ENCODE measurements around the gene ENAH.

The ENAH gene

DNA sequence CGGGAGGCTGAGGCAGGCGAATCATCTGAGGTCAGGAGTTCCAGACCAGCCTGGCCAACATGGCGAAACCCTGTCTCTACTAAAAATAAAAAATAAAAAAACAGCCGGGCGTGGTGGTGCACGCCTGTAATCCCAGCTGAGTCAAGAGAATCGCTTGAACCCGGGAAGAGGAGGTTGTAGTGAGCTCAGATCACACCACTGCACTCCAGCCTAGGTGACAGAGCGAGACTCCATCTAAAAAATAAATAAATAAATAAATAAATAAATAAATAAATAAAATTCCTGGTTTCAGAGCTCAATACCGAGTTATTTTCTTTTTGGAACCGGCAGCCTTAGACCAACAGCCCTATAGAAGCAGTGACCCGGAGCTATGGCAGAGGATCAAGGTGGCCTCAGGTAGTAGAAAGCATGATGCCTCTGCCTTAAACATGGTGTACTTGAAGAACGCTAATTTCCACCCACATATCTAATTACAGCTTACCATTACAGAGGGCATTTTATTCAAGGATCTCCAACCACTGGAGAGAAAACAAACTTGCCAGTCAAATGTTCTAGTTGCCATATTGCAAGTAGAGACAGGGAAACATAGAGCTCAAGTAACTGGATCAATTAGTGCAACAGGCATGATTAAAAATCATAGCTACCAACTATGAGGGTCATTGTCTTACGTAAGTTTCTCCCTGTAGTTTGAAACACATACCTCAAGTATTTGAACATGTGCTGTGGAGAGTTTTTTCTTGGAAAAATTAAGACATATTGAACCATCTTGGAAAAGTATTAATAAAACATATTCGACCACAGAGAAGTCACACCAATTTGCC, 2.0 kb upstream of the ENAH start:
- Histone ChIP-seq H3K36me3 (ENCODE audit: insufficient read depth, low read length) (no peaks in the 10 kb centered on the region), H3K9ac (ENCODE audit: insufficient read length) (no peak overlapping the region), H3K9me3 (ENCODE audit: low read depth, low read length) (no peaks in the 10 kb centered on the region), H3K27ac (peak overlapping the region; percentile 68), H3K4me3 (no peak overlapping the region)
- no peak for DNase-seq (ENCODE audit: low read depth, low spot score)
- no peak for TF ChIP-seq EZH2 (IDR thresholded peaks at IDR 0.05)
- TF ChIP-seq FOXP2 (optimal IDR thresholded peaks at IDR 0.05; ENCODE audit: control extremely low read depth, extremely low read length, insufficient read depth): no peak
- TF ChIP-seq POLR2AphosphoS5 (IDR thresholded peaks at IDR 0.05; ENCODE audit: borderline replicate concordance, low read depth, low read length): no peak

DNA sequence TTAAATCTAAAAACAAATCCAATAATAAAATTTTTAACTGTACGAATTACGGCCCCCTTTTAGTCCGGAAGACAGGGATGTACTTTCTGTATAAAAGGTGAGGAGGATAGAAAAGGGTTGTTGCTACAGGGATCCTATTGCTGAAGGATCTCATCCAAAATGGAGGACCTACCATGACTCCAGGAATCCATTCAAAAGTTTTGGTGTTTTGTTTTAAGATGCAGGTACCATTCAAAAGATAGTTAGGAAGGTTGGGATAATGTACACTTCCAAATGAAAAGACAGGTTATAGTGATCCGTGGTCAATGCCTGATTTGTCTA, 1.3 kb upstream of the ENAH start:
- DNase-seq (ENCODE audit: low read depth, low spot score): no peak
- Histone ChIP-seq H3K4me3 (peak overlapping the region; percentile 98), H3K9me3 (ENCODE audit: low read depth, low read length) (no peaks in the 10 kb centered on the region), H3K27ac (peak overlapping the region; percentile 53; the same call in 1 of the 2 replicates), H3K9ac (ENCODE audit: insufficient read length) (peak overlapping the region; percentile 75), H3K36me3 (ENCODE audit: insufficient read depth, low read length) (no peaks in the 10 kb centered on the region)
- TF ChIP-seq EZH2 (IDR thresholded peaks at IDR 0.05) (no peak), FOXP2 (optimal IDR thresholded peaks at IDR 0.05; ENCODE audit: control extremely low read depth, extremely low read length, insufficient read depth) (no peak), POLR2AphosphoS5 (IDR thresholded peaks at IDR 0.05; ENCODE audit: borderline replicate concordance, low read depth, low read length) (no peak)

DNA sequence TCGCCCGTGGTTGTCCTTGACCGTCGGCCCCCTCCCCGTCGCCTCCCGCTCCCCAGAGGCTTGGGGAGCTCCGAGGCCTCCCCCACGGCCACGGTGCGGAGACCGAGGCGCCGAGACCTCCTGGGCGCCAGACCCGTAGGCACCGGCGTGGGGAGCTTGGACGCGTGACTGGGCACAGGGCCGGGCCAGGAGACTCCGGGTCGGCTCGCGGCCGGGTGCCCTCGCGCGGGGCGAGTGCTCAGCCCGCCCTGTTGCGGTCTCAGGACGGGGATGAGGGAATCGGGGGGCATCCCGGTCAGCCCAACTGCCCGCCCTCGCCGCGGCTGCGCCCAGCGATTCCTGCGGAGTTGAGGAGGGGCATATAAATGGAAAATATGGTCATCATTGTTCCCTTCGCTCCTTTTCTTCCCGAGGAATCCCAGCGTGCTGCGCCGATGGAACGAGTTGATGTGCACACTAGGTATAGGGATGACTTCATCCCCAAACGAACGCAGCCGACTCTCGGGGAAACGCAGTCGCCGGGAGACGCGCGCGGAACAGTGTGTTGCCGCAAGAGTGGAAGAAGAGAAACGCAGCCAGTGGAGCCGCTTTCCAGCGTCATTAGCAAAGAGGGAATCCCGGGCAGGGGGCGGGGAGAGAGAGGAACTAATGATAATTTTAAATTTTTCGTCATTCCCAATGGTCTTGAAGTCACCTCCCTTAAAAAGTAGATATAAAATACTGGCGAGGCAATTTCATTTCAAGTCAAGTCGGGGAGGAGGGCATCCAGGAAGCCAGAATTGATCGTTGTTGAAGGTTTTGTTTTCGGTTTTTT, 747 bp upstream of the ENAH start:
- TF ChIP-seq POLR2AphosphoS5 (IDR thresholded peaks at IDR 0.05; ENCODE audit: borderline replicate concordance, low read depth, low read length) (peak; percentile 53; the same call in 1 of the 2 replicates), EZH2 (IDR thresholded peaks at IDR 0.05) (no peak), FOXP2 (optimal IDR thresholded peaks at IDR 0.05; ENCODE audit: control extremely low read depth, extremely low read length, insufficient read depth) (no peak)
- DNase-seq (ENCODE audit: low read depth, low spot score): no peak
- peak overlapping the region; percentile 53 for H3K27ac ChIP-seq
- H3K36me3 ChIP-seq (ENCODE audit: insufficient read depth, low read length): no peaks in the 10 kb centered on the region
- H3K9me3 ChIP-seq (ENCODE audit: low read depth, low read length): no peaks in the 10 kb centered on the region
- H3K4me3 ChIP-seq: peak overlapping the region; percentile 98
- H3K9ac ChIP-seq (ENCODE audit: insufficient read length): peak overlapping the region; percentile 75

DNA sequence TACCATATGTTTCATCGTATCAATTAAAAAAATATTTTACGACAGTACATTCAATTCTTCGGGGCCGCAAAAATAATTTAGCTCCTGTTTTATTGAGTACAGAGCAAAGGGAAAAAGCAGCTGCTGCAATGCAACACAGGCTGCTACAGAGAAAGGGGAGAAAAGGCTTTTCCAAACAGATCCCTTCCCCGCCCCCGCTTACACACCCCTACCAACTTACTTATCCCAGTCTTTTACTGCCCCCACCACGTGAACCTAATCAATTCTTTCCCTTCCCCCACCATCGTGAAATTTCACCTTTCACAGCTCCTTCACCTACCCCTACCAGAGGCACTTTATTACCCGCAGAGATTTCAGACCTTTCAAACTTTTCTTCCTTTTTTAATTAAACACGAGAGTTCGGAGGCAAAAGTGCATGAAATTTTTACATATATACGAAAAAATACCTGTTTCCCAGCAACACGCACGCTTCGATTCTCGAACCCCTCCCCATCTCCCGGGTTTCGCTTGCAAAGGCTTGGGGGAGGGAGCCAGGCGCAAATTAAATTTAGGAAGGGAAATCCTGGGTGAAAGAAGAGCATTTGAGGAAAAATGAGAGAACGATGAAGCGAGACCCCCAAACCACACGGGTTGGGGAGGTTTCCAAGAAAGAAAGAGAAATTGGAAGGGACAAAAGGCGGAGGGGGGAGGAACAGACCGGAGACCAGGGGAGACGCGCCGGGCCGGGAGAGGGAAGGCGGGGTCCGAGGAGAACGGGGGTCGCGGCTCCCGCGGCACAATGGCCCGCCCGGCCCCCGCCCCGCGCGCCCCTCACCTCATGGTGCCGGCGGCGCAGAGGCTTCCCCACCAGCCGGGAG, 823 bp downstream of the ENAH start:
- TF ChIP-seq POLR2AphosphoS5 (IDR thresholded peaks at IDR 0.05; ENCODE audit: borderline replicate concordance, low read depth, low read length): no peak
- TF ChIP-seq EZH2 (IDR thresholded peaks at IDR 0.05): no peak
- no peak for TF ChIP-seq FOXP2 (optimal IDR thresholded peaks at IDR 0.05; ENCODE audit: control extremely low read depth, extremely low read length, insufficient read depth)
- Histone ChIP-seq H3K27ac (peak overlapping the region; percentile 69), H3K9me3 (ENCODE audit: low read depth, low read length) (peaks cover 3% of the 10 kb centered on the region; the same call in 1 of the 2 replicates), H3K36me3 (ENCODE audit: insufficient read depth, low read length) (no peaks in the 10 kb centered on the region; the same call in 1 of the 2 replicates), H3K4me3 (peak overlapping the region; percentile 98), H3K9ac (ENCODE audit: insufficient read length) (peak overlapping the region; percentile 85)
- DNase-seq (ENCODE audit: low read depth, low spot score): no peak

DNA sequence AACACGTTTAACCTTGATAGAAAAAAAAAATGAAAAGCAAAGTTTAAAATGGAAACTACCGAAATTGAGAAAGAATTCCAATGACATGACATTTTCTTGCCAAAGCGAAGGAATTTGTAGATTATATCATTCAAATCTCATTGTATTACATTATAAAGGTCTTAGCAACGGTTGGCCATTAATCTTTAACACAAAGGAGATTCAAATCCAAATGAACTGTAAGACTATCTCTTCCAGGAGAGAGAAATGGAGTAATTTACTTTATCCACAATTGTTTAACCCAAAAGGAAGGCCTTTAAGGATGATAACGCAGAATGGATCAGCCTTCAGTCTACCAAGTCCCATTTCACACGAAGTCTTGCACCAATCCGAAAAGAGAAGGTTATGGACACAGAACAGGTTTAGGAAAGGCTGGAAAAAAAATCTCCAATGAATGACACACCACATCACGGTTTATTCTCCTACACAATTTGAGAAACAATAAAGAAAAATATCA, 1.5 kb downstream of the ENAH start:
- Histone ChIP-seq H3K9me3 (ENCODE audit: low read depth, low read length) (peaks cover 3% of the 10 kb centered on the region; the same call in 1 of the 2 replicates), H3K36me3 (ENCODE audit: insufficient read depth, low read length) (no peaks in the 10 kb centered on the region; the same call in 1 of the 2 replicates), H3K27ac (peak overlapping the region; percentile 69; the same call in 1 of the 2 replicates), H3K9ac (ENCODE audit: insufficient read length) (peak overlapping the region; percentile 85), H3K4me3 (peak overlapping the region; percentile 98)
- TF ChIP-seq EZH2 (IDR thresholded peaks at IDR 0.05) (no peak), POLR2AphosphoS5 (IDR thresholded peaks at IDR 0.05; ENCODE audit: borderline replicate concordance, low read depth, low read length) (no peak), FOXP2 (optimal IDR thresholded peaks at IDR 0.05; ENCODE audit: control extremely low read depth, extremely low read length, insufficient read depth) (no peak)
- no peak for DNase-seq (ENCODE audit: low read depth, low spot score)

DNA sequence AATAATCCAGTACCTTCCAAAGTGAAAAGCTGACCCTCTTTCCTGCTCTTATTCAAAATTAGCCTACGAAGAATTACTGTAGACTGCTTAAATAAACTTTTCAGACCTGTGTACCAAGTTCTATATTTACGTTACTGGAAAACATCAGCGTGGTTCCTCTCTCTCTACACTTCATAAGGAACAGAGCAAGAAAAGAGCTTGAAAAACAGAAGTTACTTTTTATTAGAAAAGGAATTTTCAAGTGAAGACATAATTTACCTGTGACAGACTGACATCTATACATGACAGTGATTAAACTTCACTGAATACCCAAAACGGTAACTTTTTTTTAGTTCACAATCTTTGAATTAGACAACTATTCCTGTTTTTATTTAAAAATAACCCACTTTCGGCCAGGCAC, 2.7 kb downstream of the ENAH start:
- no peak for DNase-seq (ENCODE audit: low read depth, low spot score)
- Histone ChIP-seq H3K27ac (no peak overlapping the region), H3K36me3 (ENCODE audit: insufficient read depth, low read length) (peaks cover 12% of the 10 kb centered on the region), H3K9ac (ENCODE audit: insufficient read length) (peak overlapping the region; percentile 53), H3K9me3 (ENCODE audit: low read depth, low read length) (peaks cover 10% of the 10 kb centered on the region; the same call in 1 of the 2 replicates), H3K4me3 (peak overlapping the region; percentile 17)
- TF ChIP-seq FOXP2 (optimal IDR thresholded peaks at IDR 0.05; ENCODE audit: control extremely low read depth, extremely low read length, insufficient read depth) (no peak), POLR2AphosphoS5 (IDR thresholded peaks at IDR 0.05; ENCODE audit: borderline replicate concordance, low read depth, low read length) (no peak), EZH2 (IDR thresholded peaks at IDR 0.05) (no peak)

DNA sequence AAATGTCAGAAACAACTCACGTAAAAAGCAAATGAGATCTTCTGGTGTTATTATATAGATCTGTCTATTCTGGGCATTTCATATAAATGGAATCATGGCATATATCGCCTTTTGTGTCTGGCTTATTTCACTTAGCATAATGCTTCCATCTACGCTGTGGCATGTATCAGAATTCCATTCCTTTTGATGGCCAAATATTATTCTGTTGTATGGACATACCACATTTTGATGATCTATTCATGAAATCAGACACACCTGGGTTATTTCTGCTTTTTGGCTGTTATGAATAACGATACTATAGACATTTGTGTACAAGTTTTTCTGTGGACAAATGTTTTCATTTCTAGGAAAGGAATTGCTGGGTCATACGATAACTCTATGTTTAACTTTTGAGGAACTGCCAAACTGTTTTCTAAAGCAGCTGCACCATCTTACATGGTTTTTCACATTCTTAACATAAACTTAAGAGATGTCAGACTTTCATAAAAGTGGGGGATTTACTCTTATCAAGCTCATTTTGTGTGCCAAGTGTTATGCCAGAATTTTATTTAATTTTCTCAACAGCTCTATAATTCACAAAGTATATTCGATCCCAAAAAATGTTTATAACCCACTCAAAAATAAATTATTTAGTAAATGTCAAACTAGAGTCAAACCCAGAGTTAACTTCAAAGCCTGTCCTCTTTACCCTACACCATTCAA, 7.6 kb downstream of the ENAH start:
- Histone ChIP-seq H3K9me3 (ENCODE audit: low read depth, low read length) (peaks cover 11% of the 10 kb centered on the region; the same call in 1 of the 2 replicates), H3K4me3 (no peak overlapping the region), H3K9ac (ENCODE audit: insufficient read length) (no peak overlapping the region), H3K27ac (no peak overlapping the region), H3K36me3 (ENCODE audit: insufficient read depth, low read length) (peaks cover 48% of the 10 kb centered on the region)
- no peak for DNase-seq (ENCODE audit: low read depth, low spot score)
- TF ChIP-seq EZH2 (IDR thresholded peaks at IDR 0.05) (no peak), POLR2AphosphoS5 (IDR thresholded peaks at IDR 0.05; ENCODE audit: borderline replicate concordance, low read depth, low read length) (no peak), FOXP2 (optimal IDR thresholded peaks at IDR 0.05; ENCODE audit: control extremely low read depth, extremely low read length, insufficient read depth) (no peak)

Data from SK-N-MC (cell line).